Amniotic epithelial cell (primary cell): ENCODE results near the gene ISG20L2.
A peak's percentile ranks its signal among the peaks of the same experiment; 100 is the strongest.

Experiments used
- DNase-seq: peaks from one replicate; pipeline ENCODE4 v3.0.0-alpha.2; 2010; ENCODE audit warnings: low read depth

The ISG20L2 gene

DNA sequence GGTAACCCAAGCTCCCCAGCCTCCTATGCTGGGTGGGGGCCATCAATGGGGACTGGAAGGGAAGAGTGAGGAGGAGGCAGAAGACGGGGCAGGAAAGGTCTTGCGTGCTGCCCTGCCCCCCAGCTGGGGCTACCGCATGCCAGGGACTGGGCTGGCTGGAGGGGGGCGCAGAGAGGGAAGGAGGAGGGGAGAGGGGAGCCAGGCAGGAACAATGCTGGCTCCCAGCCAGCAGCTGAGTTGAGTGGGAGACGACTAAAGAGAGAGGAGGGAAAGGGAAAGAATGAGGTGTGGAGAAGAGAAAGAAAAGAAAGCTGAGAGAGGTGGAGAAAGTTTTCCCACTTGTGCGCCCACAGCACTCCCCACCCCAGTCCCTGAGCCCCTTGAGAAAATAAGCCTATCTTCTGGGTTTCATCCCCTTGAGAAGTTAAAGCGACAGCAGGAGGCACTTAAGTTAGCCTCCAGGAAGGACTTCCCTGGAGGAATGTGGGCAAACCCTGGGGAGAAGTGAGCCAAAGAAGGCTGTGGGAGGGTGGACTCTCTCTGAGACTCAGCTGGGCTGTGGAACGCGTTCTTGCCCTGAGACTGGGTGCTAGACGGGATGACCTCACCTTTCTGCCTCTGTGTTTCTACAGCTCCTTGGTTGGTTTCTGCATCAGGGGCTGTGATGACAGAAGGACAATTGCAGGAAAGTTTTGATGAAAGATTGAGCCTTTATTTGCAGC lies 38.5 kb downstream of the ISG20L2 start:
- no peak for DNase-seq

DNA sequence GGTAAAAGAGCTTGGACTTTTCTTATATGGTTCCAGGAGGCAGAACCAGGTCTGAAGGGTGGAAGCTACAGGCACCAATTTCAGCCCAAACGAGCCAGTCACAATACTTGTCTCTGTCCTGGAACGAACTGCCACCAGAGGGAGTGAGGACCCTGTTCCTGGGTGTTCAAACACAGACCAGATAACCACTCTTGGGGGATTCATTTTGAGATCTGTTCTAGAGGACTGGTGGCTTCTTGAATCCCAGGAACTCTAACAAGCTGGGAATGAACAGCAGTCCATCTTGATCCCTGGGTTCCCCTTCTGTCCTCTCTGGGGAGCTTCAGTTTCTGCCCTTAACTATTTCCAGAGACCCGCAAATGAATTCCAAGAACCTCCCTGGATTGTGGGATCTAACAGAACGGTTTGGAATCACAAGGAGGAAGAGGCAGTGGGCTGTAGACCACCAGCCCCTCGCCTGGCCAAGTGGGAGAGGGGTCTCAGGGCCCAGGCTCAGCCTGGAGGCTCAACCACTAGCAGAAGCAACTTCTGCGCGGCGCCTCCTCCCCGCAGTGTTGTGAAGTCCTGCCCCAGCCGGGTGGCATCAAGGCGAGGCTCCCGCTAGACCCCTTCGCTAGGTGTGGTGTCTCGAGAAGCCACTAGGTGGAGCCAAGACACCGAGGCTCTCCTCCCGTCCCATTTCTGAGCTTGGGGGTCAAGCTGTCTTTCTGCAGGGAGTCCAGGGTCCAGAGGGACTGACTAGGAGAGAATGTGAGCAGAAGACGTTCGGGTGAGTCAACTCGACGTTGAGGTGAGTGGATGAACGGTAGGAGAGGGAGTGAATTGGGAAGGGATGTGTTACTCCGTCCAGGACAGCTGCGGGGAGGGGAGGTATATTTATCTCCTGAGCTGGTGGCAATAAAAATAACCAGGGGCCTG lies 39.3 kb downstream of the ISG20L2 start:
- peak; percentile 78 for DNase-seq

DNA sequence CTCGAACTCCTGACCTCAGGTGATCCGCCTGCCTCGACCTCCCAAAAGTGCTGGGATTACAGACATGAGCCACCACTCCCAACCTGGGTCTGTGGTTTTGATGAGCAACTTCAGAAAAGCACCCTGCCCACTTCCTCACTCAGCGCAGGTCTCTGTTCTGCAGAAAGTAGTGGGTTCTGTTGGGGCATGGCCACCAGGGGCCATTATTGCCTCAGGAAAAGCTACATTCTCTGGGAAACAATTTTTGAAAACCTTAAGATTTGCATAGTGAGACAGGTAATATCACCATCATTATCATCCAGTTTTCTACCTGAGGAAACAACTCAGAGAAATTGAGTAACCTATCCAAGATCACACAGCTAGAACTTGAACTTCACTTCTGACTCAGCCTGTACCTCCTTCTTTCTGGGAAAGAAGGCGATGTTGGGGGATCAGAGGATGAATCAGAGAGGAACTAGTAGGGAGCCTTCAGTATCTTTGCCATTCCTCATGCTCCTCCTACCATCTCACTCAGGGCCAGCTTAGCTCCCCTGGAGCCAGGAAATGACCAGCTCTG lies 44.3 kb downstream of the ISG20L2 start:
- peak; percentile 82 for DNase-seq

DNA sequence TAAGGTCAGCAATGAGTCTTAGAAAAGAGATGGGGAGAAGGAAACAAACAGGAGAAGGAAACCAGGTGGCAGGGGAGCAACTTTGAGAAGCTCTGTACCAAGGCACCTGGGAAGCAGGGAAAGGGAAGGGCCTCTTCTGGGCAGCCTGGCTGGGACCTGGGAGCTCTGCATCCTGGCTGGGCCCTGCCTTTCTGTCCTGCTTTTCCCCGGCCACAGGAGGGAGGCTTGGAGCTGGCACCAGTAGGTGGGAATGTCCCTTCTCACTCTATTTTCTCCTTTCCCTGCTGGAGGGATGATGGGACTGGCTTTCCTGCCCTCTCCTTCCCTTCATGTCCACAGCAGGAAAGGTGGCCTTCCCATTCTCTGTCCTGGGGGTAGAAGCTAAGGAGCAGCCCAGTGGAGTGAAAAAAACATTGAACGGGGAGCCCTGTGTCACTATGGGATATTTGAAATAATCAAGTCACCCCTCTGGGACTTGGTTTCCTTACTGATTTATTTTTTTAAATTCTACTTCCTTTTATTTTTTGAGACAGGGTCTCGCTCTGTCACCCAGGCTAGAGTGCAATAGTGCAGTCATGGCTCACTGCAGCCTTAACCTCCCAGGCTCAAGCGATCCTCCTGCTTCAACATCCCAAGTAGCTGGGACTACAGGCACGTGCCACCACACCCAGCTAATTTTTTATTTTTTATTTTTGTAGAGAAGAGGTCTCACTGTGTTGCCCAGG lies 46.2 kb downstream of the ISG20L2 start:
- DNase-seq: no peak

DNA sequence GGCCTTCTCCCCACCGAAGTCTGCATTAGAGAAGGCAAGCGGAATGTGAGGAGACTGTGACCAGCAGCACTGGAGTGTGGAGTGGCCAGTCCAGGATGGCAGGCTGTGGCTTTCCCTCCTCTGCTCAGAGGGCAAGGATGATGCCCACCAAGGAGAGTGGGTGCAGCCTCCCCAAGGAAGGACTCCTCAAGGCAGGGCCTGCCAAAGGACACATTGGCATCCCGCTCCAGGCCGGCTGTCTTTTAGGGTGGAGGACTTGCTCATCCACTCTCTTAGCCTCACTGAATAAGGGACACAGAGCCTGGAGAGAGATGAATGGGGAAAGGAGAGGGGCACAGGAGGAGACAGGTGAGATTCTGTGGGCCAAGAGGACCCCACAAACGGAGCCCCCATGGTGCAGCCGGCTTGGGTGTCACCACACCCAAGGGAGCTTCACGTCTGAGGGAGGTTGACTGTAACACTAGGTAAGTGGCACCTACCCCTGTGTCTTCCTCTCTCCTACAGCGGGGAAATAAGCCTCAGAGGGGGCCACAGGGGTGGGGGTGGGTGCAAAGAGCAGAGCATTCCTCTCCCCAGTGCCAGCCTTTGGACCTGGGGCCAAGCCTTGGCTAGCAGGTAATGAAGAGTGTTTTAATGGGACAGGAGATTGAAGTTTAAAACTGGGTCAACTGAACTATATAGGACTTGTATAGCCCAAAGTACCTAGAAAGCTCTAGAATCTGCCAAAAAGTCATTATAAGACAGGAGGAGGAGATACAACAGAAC lies 47.2 kb downstream of the ISG20L2 start:
- no peak for DNase-seq

DNA sequence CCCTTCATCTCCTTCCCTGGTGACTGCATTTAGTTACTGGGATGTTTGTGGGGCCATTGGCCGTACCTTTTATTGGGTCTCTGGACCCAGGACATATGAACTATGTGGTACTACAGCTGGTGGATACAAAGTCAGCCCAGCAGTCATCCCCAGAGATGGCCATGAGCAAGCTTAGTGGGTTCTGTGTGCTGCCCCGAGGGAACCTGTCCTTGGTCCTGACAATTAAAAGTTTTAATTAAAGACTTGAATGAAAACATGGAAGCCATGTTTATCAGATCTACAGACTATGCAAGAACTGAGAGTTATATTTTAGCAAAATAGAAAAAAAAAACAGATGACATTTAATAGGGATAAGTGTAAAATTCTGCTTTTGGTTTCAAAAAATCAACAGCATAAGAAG lies 48.5 kb downstream of the ISG20L2 start:
- no peak for DNase-seq

DNA sequence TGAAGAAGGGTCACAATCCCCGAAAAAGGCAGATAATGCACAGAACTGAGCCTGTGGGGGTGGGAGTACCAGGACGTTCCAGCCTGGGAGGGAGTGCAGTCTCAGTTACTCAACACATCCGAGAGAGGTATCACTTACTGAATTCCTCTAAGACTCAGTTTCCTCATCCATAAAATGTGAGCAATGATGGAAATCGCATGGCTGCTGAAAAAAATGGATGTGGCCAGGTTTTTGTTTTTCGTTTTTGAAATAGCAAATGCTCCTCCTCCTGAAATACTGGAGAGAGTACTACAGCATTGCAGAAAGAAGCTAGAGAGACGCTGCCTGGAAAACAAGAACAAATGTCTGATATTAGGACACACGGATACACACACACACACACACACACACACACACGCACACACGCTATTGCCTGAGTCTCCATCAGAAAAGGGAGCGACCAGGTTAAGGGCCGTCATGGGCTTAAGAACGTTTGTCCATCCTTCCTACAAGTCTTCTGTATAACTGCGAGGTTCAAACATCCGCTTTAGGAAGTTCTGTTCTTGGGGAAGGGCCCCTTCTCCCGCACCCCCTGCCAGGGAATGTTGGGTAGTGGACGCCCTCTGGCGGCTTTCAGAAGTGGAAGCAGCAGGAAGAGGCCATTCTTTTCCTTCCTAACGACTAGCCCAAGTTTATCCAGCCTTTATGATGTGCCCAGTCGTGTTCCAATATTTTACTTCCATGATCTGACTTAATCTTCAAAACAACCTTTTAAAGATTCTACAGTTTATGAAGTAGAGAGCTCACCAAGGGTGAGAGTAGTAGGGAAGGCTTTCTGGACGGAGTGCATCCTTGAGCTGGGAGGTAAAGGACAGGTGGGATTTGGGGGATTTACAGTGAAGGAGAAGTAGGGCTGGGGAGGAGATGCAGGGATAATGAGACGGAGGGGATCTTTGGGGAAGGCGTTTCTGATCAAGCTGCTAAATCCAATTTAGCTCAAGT lies 50.7 kb downstream of the ISG20L2 start:
- DNase-seq: peak; percentile 70

DNA sequence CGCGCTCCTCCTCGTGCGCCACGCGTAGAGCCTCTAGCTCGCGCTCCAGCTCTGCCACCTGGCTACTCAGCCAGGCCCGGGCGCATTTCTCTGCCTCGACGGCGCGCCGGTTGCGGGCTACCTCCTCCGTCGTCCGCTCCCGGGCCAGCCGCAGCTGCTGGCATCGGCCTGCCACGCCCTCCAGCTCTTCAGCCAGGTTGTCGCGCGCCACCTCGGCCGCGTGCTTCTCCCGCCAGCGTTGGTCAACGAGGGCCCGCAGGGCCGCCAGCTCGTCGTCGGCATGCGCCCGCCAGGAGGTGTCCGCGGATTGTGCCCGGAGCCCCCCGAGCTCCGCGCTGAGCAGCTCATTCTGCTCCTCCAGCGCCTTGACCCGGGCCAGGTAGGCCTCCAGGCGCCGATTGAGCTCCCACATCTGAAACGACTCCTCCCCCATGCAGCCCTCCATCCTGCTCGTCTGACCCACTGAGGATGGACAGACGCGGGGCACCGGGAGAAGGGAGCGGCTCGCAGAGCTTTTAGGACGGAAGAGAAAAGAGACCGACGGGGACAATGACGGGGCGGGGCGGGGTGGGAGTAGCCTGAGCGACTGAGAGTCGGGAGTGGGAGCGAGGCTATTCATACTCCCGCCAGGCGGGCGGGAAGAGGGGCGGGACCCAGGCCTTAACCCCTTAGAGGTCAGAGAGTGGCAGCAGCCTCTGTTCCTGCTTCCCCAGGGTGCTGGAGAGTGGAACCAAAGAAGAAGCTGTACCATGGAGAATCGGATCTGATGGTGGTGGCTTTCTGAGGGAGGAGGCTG lies 51.5 kb downstream of the ISG20L2 start, which contains the start of gene NES:
NES (minus strand) TSS at position 588 of the 796 bp plus-strand sequence; CDS start at position 445, 143 bp downstream.
- no peak for DNase-seq

DNA sequence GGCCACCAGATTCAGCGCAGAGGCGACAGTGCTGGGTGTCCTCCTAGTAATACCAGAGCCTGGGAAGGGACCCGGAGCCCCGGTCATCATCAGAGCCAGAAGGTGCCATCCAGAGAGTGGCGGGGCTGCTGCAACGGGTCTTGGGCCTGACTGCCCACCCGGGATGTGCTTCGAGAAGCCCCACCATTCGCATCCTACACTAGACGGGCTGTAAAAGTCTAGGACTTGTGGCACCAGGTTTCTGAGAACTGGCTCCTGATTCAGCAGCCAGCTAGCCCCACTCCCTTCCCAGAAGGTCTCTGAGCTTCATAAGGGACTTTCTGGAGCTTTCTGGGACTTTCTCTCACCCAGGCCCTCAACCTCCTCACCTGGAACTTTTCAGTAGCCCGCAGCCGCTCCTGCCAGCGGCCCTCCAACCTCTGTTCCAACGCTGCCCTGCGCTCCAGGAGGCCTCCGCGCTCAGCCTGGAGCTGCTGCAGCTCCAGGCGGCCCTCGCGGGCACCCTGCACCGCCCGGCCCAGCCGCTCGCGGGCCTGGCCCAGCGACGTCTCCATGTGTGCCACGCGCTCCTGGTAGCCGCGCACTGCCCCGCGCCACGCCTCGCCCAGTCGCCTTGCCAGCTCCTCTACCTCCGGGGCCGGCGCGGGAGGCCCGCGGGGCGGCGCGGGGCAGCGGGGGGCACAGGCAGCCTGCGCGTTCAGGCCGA lies 52.3 kb downstream of the ISG20L2 start:
- DNase-seq: no peak

DNA sequence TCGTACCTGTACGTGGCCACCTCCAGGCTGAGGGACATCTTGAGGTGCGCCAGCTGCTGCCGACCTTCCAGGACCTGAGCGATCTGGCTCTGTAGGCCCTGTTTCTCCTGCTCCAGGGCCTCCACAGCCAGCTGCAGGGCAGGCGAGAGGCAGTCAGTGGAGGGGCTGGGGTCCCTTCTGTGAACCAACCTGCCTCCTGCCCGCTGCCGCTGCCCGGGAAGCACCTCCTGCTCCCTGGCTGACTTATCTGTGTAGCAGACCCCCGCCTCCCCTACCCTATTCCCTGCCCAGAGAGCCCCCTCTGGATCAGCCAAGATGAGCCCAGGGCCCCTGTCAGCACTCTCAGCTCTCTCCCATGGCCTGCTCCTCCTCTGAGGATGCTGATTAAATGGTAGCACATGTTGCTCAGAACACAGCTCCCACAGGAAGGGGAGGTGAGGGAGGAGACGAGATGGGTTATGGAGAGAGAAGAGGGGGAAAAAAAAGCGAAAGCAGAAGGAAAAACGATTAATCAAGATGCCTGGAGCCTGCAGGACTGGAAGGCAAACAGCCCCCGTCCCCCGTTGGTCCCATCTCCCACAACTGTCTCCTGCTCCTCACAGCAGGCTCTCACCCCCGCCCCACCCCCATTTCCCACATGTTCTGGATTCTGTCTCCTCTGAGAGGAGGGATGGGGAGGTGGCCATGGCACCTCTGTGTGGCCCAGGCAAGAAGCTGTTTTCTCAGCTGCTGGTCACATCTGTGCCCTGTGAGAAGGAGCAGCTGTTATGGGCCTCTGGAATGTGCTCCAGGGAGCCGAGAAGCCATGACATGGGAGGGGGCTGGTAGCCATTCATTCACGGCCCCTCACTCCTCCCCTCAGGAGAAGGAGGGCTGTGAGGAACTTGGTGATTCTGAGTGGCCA lies 53.1 kb downstream of the ISG20L2 start:
- peak; percentile 27 for DNase-seq

DNA sequence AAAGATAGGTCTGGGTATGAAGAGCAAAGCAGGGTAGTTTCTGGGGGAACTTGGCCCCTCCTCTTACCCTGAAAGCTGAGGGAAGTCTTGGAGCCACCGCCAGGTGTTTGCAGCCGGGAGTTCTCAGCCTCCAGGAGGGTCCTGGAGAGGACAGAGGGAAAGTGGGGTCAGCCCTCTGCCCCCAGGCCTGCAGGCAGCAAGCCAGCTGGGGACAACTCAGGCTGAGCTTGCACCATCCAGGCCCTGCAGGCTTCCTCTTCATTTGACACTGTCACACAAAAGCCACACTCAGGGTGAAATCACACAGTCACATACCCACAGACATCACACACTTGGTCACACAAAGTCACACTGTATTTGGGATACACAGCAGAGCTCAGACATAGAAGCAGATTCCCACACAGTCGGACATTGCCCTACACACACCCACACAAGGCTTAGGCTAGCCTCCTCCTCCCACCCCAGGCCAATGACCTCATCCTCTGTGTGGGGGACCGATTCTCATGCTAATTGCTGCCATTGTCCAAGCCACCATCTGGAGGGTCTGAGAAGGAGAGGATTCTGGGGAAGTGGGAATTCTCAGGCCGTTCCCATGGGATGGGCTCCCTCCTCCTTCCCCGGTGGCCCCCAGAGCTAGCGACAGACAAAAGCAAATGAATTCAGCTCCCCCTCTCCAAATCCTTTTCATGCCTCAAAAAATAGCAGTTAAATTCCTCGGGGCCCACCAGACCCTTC lies 55.0 kb downstream of the ISG20L2 start:
- DNase-seq: peak; percentile 21
